K562 (cell line): Measurements from ENCODE around the gene SEMA6B. TPM values are rescaled to one million over a fixed set of nuclear protein-coding genes. Genes with fewer than 3 reads are reported as not detected.
A peak's percentile ranks its signal among the peaks of the same experiment; 100 is the strongest.

Source experiments
- ATAC-seq: fragments of 200-7000 bp; cut with Tn5 transposase; 3 replicates; pipeline ENCODE4 v1.9.1; 2020; ENCODE audit warnings: moderate library complexity
- Bru-seq: library from RNA; stranded (reverse); fragments of 400-500 nt; gene quantifications from one replicate; lab custom pipeline; 2021; lab: Mats Ljungman, UMichigan
- BruChase-seq, 2 experiments: library from RNA; stranded (reverse); fragments of 400-500 nt; gene quantifications; one replicate each; lab custom pipeline; 2021; lab: Mats Ljungman, UMichigan
- BruUV-seq: library from RNA; stranded (reverse); fragments of 400-500 nt; replicated peaks from 2 replicates; lab custom pipeline; 2021; lab: Mats Ljungman, UMichigan
- CTCF ChIA-PET: fragments of 300-600 bp; formaldehyde crosslinking; extraction: SDS; loops from one replicate; lab custom pipeline; 2021; ENCODE audit warnings: low intra/inter-chr PET ratio; lab: Yijun Ruan, JAX
- POLR2A ChIA-PET: fragments of 300-600, 350-650 bp; sonication (Branson Sonifier 250); formaldehyde crosslinking; extraction: SDS; loops from one replicate; lab custom pipeline; 2021; ENCODE audit warnings: antibody characterized with exemption, inconsistent platforms; lab: Yijun Ruan, JAX
- DNase-seq, 4 experiments: peaks; one replicate each; pipeline versions ENCODE4 v3.0.0 to v3.0.0-alpha.2; 2011 to 2018; ENCODE audit warnings: low spot score in 3 of 4, mixed read lengths in 3 of 4; ENCODE audit errors: extremely low read depth in 1 of 4
- FAIRE-seq: peaks from 2 replicates; lab custom pipeline; 2011; peaks lifted over from hg19 to GRCh38; lab: Jason Lieb, UNC
- H2AFZ ChIP-seq: 2 replicates; pipeline ENCODE4 v1.6.0; 2011; ENCODE audit warnings: low read depth, low read length, control low read depth, inconsistent platforms
- H3K27ac ChIP-seq: fragments of 200-600 bp; 3 replicates; pipeline ENCODE4 v1.8.0; 2011; ENCODE audit warnings: low read depth, mild to moderate bottlenecking, control low read depth, inconsistent platforms, low read length, moderate library complexity, mixed read lengths; ENCODE audit errors: extremely low read depth
- H3K27me3 ChIP-seq, 2 experiments: fragments of 300-600 bp in 1 of 2; 2 replicates in 1 of 2; 3 replicates in 1 of 2; pipeline versions ENCODE4 v1.6.0 to v1.8.0; 2011; ENCODE audit warnings: inconsistent platforms in 2 of 2, low read length in 2 of 2, mild to moderate bottlenecking in 1 of 2, mixed read lengths in 1 of 2, moderate library complexity in 1 of 2; ENCODE audit not compliant: control insufficient read depth in 2 of 2, insufficient read depth in 2 of 2
- H3K36me3 ChIP-seq: fragments of 300-600 bp; 3 replicates; pipeline ENCODE4 v1.8.0; 2011; ENCODE audit warnings: mild to moderate bottlenecking, low read length, inconsistent platforms; ENCODE audit not compliant: control insufficient read depth, insufficient read depth
- H3K4me1 ChIP-seq, 2 experiments: fragments of 200-600 bp in 1 of 2; replicated peaks in 1 of 2; 2 replicates in 1 of 2; 3 replicates in 1 of 2; pipeline versions ENCODE4 v1.5.1 to v1.8.0; 2011; ENCODE audit warnings: inconsistent platforms in 2 of 2, low read length in 2 of 2, mild to moderate bottlenecking in 1 of 2, mixed read lengths in 1 of 2, moderate library complexity in 1 of 2; ENCODE audit not compliant: control insufficient read depth in 2 of 2, insufficient read depth in 2 of 2
- H3K4me2 ChIP-seq: 2 replicates; pipeline ENCODE4 v1.6.1; 2011; ENCODE audit warnings: low read length, control low read depth, inconsistent platforms, mixed read lengths; ENCODE audit not compliant: insufficient read depth
- H3K4me3 ChIP-seq: fragments of 200-600 bp; sonication (generic), shearing (Covaris generic); 2 replicates; pipeline ENCODE4 v1.5.1; 2016; ENCODE audit warnings: control low read depth, inconsistent platforms
- H3K79me2 ChIP-seq: fragments of 200-600 bp; 3 replicates; pipeline ENCODE4 v1.8.0; 2011; ENCODE audit warnings: low read length, inconsistent platforms; ENCODE audit not compliant: control insufficient read depth, insufficient read depth
- H3K9ac ChIP-seq, 2 experiments: 2 replicates each; pipeline versions ENCODE4 v1.6.0 to v1.6.1; 2011; ENCODE audit warnings: low read depth in 2 of 2, low read length in 2 of 2, control low read depth in 1 of 2, inconsistent platforms in 1 of 2, mild to moderate bottlenecking in 1 of 2, mixed read lengths in 1 of 2; ENCODE audit not compliant: insufficient read depth in 1 of 2
- H3K9me1 ChIP-seq: one replicate; pipeline ENCODE4 v1.6.0; 2011; ENCODE audit warnings: inconsistent platforms, mild to moderate bottlenecking, low read length, moderate library complexity; ENCODE audit not compliant: control insufficient read depth, insufficient read depth
- H3K9me3 ChIP-seq: replicated peaks from 2 replicates; pipeline ENCODE4 v1.5.1; 2011; ENCODE audit warnings: low read depth, low read length, inconsistent platforms; ENCODE audit not compliant: control insufficient read depth, insufficient read depth
- H4K20me1 ChIP-seq: replicated peaks from 2 replicates; pipeline ENCODE4 v1.6.1; 2011; ENCODE audit warnings: low read length, inconsistent platforms, mixed read lengths; ENCODE audit not compliant: control insufficient read depth, insufficient read depth
- BCOR ChIP-seq: fragments of 450-650 bp; IDR thresholded peaks from 2 replicates; pipeline ENCODE4 v1.6.1; 2016
- SPI1 ChIP-seq: IDR thresholded peaks from 2 replicates; pipeline ENCODE4 v1.6.1; 2011; ENCODE audit warnings: low read depth, low read length, control low read depth, borderline replicate concordance
- SRSF1 ChIP-seq: fragments of 200-400 bp; formaldehyde crosslinking; IDR thresholded peaks from 2 replicates; pipeline ENCODE4 v1.6.1; 2017; ENCODE audit warnings: mild to moderate bottlenecking, low read depth, low read length, moderate library complexity
- SUPT5H ChIP-seq: fragments of 450-650 bp; IDR thresholded peaks from 2 replicates; pipeline ENCODE4 v1.6.1; 2016
- ZFP36 ChIP-seq: fragments of 150-350 bp; IDR thresholded peaks from 2 replicates; pipeline ENCODE4 v1.6.1; 2018; ENCODE audit warnings: low read length, low read depth; ENCODE audit not compliant: partially characterized antibody
- ZNF586 ChIP-seq: fragments of 450-650 bp; formaldehyde crosslinking; conservative IDR thresholded peaks from 2 replicates; pipeline ENCODE4 v1.4.0; 2020; ENCODE audit warnings: mild to moderate bottlenecking, moderate library complexity
- WGBS: fragments of 100-300 bp; shearing (Covaris generic); methylation state at CpG from one replicate; pipeline ENCODE4 v1.1.6; 2016; ENCODE audit warnings: low coverage, mixed read lengths; ENCODE audit not compliant: insufficient coverage; ENCODE audit errors: missing lambda C conversion rate; 5-methylcytosine and 5-hydroxymethylcytosine counted together
- in situ Hi-C: fragments of 300-500 bp; cut with MboI; formaldehyde crosslinking; loops from 4 replicates; pipeline ENCODE4 v1.15.0; 2018; ENCODE audit warnings: inconsistent platforms, mixed read lengths
- intact Hi-C: fragments of 100-400 bp; cut with micrococcal nuclease; formaldehyde crosslinking; loops from 2 replicates; pipeline ENCODE4 v1.14.2; 2022
- long read RNA-seq, 3 experiments: library from polyadenylated mRNA in 2 of 3; library from RNA in 1 of 3; unstranded in 2 of 3; stranded (forward) in 1 of 3; transcript quantifications; one replicate each; pipeline ENCODE4 v2.0.0, GENCODE V29; 2019 to 2022
- polyA minus RNA-seq, 3 experiments: library from RNA; depleted of rRNA, polyadenylated mRNA; stranded (reverse); fragments of >200 nt; gene quantifications; 2 replicates each; pipeline ENCODE4 v1.2.3, GENCODE V29; 2011
- polyA plus RNA-seq, 8 experiments: library from polyadenylated mRNA; depleted of rRNA in 4 of 8; stranded (reverse) in 5 of 8; unstranded in 3 of 8; fragments of >200 nt; fragmentation: Nextera tagmentation in 2 of 8; fragmentation: Illumina TruSeq in 1 of 8; extraction: Ambion mirVana in 2 of 8; extraction: Trizol in 1 of 8; gene quantifications; 2 replicates each; pipeline versions ENCODE4 v1.2.1 to v1.2.3, GENCODE V29; 2011 to 2014; ENCODE audit warnings: inconsistent platforms in 1 of 8, missing spikeins in 1 of 8
- total RNA-seq, 7 experiments: library from RNA; depleted of rRNA in 6 of 7; stranded (reverse); fragments of >200 nt in 6 of 7; fragmentation: Illumina TruSeq in 2 of 7; extraction: Trizol in 2 of 7; gene quantifications; 2 replicates each; pipeline versions ENCODE4 v1.2.1 to v1.2.3, GENCODE V29; 2011 to 2021; ENCODE audit warnings: low replicate concordance in 1 of 7

Gene SEMA6B, protein sequence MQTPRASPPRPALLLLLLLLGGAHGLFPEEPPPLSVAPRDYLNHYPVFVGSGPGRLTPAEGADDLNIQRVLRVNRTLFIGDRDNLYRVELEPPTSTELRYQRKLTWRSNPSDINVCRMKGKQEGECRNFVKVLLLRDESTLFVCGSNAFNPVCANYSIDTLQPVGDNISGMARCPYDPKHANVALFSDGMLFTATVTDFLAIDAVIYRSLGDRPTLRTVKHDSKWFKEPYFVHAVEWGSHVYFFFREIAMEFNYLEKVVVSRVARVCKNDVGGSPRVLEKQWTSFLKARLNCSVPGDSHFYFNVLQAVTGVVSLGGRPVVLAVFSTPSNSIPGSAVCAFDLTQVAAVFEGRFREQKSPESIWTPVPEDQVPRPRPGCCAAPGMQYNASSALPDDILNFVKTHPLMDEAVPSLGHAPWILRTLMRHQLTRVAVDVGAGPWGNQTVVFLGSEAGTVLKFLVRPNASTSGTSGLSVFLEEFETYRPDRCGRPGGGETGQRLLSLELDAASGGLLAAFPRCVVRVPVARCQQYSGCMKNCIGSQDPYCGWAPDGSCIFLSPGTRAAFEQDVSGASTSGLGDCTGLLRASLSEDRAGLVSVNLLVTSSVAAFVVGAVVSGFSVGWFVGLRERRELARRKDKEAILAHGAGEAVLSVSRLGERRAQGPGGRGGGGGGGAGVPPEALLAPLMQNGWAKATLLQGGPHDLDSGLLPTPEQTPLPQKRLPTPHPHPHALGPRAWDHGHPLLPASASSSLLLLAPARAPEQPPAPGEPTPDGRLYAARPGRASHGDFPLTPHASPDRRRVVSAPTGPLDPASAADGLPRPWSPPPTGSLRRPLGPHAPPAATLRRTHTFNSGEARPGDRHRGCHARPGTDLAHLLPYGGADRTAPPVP
- 3.4 and 12.9 TPM in 2 replicates for total RNA-seq (2011; cell fraction: chromatin; rRNA removed; ENCODE audit: low replicate concordance)
- total RNA-seq (2011; cell fraction: nucleolus; rRNA removed): 12.9 and 13.2 TPM in 2 replicates
- 9.3 and 10.5 TPM in 2 replicates for total RNA-seq (2011; cell fraction: nucleoplasm; rRNA removed)
- total RNA-seq (2014; rRNA removed): 2.5 and 2.7 TPM in 2 replicates
- 0.57 and 0.65 TPM in 2 replicates for total RNA-seq (2014; rRNA removed; fragmentation: Illumina TruSeq; extraction: Trizol)
- 0.83 and 1.1 TPM in 2 replicates for total RNA-seq (2015; rRNA removed; fragmentation: Illumina TruSeq; extraction: Trizol)
- 3.7 and 4.6 TPM in 2 replicates for total RNA-seq (2021)
- polyA plus RNA-seq (2011; rRNA removed): 2.6 and 4.9 TPM in 2 replicates
- polyA plus RNA-seq (2011; cell fraction: cytosol; rRNA removed): 6.8 and 8.8 TPM in 2 replicates
- polyA plus RNA-seq (2011; cell fraction: nucleus; rRNA removed): 7.2 and 8.1 TPM in 2 replicates
- polyA plus RNA-seq (2012): 1.3 and 1.6 TPM in 2 replicates
- polyA plus RNA-seq (2014; fragmentation: Illumina TruSeq; extraction: Trizol): 1.4 and 2.7 TPM in 2 replicates
- not detected for polyA plus RNA-seq (2014; fragmentation: Nextera tagmentation; extraction: Ambion mirVana)
- 1.7 and 3.8 TPM in 2 replicates for polyA plus RNA-seq (2014; rRNA removed)
- 5.1 and 7.6 TPM in 2 replicates for polyA minus RNA-seq (2011; rRNA and poly(A)+ RNA removed)
- 9.4 and 13.2 TPM in 2 replicates for polyA minus RNA-seq (2011; cell fraction: cytosol; rRNA and poly(A)+ RNA removed)
- polyA minus RNA-seq (2011; cell fraction: nucleus; rRNA and poly(A)+ RNA removed): 4.4 and 7.0 TPM in 2 replicates
- percentile 41 among the genes with signal in this experiment for Bru-seq, nascent RNA
- percentile 34 among the genes with signal in this experiment for BruChase-seq, experiment 1, labeled RNA remaining after a 2-hour chase
- percentile 37 among the genes with signal in this experiment for BruChase-seq, experiment 2, labeled RNA remaining after a 6-hour chase
- long read RNA-seq, experiment 1, partial matches to known transcripts: 2 of 7 reads
- long read RNA-seq, experiment 1, other reads (novel, unspliced or antisense): 5 of 7 reads
- long read RNA-seq, experiment 2, partial matches to known transcripts: 0 of 2 reads
- long read RNA-seq, experiment 2, other reads (novel, unspliced or antisense): 2 of 2 reads
- long read RNA-seq, experiment 3: 0 reads

- 32% methylated on average over 9 of the region's 13 CpGs for WGBS
- ChIA-PET CTCF (interaction anchor here (0.5 kb wide), 1 partner anchor 1192 kb away, joined by 3 read pairs; no protein-coding TSS in a partner anchor), POLR2A (no interaction called here)
- intact Hi-C loops: loop anchor here (5.0 kb wide), 1 partner anchor 78 kb away; the partner anchor contains the start of gene TNFAIP8L1
- in situ Hi-C loops: no loop called here
- Histone ChIP-seq H3K36me3 (no peaks in the 10 kb centered on the region), H2AFZ (peak within 1 kb of the TSS; percentile 66; the same call in 1 of the 2 replicates), H3K27me3 (no peaks in the 10 kb centered on the region), H3K9ac (peak within 1 kb of the TSS; percentile 24 to 68; a peak in 3 of 4 replicates), H3K9me1 (no peaks in the 10 kb centered on the region), H3K27ac (no peak within 1 kb of the TSS), H3K4me3 (no peak within 1 kb of the TSS), H3K79me2 (no peaks in the 10 kb centered on the region), H3K4me1 (peaks cover 11 to 43% of the 10 kb centered on the region in 2 experiments), H3K4me2 (no peak within 1 kb of the TSS), H4K20me1 (no peaks in the 10 kb centered on the region), H3K9me3 (no peaks in the 10 kb centered on the region)
- no peak for FAIRE-seq
- no peak for ATAC-seq
- no peak for DNase-seq
- TF ChIP-seq SRSF1: no peak
- no peak for TF ChIP-seq ZNF586 (CRISPR knock-in tag)
- TF ChIP-seq SUPT5H: no peak
- peak; percentile 62 for TF ChIP-seq ZFP36
- peak; percentile 83 for TF ChIP-seq SPI1
- peak; percentile 49; the same call in 1 of the 2 replicates for TF ChIP-seq BCOR
- no TSS peak for BruUV-seq
These were observed at the start of gene SEMA6B for GRCh38 chr19:4559569-4559968. Gene SEMA6B (minus strand): TSS chr19:4559684. CDS start chr19:4558457, 1,227 bp downstream.
